GM21447 (cell line): ENCODE results near the gene HNRNPUL2.
"Not testable (repeated sequence)": the region's sequence is repeated elsewhere in the genome, so short reads cannot be mapped to it uniquely, and the experiment has no call there.

Experiments used
- ATAC-seq: cut with Tn5 transposase; IDR thresholded peaks from one replicate; pipeline ENCODE4 v1.9.1; 2021; ENCODE audit not compliant: unreplicated experiment

The HNRNPUL2 gene

DNA sequence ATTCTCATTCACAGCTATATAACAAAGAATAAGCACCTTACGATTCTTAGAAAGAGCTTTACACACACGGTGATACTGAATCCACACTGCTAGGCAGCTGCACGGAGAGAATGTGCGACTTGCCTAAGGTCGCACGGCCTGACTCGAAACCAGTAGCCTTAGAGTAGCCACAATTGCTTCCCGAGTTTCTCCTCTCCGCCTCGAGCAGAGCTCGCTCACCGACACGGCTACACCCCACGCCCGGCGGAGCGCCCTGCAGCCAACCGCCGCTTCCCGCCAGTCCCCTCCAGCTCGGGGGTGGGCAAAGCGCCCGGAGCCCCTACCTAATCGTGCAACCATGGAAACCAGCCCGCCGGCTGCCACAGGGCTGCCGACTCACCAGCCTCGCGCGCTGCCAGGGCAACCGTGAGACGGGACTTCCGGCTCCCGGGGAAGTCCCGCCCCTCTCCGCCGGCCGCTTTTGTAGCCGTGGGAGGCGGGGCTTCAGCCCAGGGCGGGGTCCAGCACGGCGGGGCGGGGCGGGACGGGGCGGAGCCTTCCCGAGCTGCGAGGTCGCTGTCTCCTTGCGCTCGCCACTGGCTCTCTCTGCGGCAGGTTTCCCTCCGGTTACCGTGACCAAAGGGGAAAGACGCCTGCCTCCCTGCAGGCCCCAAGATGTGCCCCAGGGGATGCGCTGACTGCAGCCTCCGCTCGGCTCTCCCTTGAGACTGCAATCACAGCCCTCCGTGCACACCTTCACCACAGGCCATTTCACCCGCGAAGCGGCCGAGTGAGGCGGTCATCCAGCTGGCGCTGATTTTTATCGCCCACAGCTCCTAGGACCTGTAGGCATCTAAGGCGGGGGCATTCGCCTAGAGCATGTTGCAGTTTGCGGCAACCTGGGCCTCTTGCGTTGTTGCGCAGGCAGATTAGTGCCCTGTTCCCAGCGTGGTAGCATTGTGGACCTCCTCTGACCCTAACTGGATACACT is 21.1 kb downstream of the HNRNPUL2 start:
- ATAC-seq, result no peak

DNA sequence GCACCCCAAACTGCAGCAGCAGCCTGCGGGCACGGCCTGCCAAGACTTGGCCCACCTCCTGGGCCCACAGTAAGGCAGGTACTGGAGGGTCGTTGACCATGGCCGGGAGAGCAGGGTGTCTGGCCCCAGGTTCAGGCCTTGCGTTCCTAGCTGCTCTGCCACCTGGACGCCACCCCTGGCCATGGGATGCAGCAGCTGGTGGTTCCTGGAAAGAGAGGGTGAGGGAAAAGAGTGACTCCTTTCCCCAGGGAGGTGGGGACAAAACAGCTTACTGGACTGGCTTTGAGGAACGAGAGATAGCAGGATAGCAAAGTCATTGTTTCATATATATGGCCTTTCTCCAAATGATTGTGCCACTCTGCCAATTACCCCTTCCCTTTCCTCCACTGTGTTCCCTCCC is 21.8 kb downstream of the HNRNPUL2 start:
- ATAC-seq, result no peak

DNA sequence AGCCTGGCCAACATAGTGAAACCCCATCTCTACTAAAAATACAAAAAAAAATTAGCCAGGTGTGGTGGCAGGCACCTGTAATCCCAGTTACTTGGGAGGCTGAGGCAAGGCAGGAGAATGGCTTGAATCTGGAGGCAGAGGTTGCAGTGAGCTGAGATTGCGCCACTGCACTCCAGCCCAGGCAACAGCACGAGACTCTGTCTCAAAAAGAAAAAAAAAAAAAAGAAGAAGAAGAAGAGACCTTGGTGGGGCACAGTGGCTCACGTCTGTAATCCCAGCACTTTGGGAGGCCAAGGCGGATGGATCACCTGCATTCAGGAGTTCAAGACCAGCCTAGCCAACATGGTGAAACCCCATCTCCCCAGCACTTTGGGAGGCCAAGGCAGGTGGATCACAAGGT is 23.3 kb downstream of the HNRNPUL2 start:
- not testable (repeated sequence) for ATAC-seq

DNA sequence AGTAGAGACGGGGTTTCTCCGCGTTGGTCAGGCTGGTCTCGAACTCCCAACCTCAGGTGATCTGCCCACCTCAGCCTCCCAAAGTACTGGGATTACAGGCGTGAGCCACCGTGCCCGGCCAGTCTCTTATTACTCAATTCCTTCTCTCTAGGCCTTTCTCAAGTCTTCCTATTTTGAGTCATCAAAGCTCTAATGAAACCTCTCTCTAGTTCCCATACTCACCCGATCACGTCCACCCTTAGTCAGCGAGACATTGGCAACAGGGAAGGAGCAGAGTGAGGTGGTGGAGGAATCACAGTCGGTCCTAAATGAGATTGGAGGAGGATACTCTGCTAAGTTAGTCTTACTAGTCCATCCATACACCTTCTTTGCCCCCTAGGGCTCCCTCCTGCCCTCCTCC is 25.0 kb downstream of the HNRNPUL2 start:
- no peak for ATAC-seq

DNA sequence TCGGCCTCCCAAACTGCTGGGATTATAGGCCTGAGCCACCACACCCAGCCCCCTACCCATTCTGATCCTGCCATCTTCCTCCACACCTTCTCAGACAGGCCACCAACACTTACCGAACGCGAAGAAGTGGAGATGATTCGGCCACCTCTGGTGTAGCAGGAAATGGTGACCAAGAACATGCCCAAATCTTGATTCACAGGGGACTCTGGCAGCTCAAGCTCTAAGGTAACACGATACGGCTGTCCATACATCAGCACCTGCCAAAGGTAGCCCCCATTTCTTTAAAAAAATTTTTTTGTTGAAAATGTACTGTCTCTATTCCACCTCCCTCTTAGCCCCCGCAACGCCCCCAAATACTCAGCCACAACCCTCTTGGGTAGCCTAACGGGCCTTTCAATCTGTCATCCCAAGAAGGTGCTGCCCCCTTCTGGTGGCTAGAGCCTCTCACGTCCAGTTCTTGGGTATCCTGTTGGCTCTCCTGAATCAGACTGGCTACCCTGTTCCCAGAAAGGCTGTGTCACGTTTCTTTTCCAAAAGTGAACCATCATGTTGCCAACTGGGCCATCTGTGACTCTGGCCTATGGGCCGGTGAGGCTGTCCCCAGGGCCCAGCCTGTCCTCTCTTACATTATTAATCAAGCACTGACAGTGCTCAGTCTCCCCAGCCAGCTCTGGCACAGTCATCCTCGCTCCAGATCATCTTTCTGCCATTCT is 32.6 kb downstream of the HNRNPUL2 start:
- ATAC-seq, result no peak

DNA sequence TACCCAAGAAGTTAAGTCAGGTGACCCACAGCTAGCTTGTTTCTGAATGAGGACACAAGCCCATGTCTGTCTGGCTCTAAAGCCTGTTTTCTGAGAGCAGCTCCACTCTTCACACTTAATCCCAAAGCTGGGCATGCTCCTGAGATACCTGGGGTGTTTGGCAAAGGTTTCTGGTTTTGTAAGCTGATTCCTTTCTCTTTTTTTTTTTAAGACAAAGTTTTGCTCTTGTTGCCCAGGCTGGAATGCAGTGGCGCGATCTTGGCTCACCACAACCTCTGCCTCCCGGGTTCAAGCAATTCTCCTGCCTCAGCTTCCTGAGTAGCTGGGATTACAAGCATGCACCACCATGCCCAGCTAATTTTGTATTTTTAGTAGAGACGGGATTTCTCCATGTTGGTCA is 33.6 kb downstream of the HNRNPUL2 start:
- ATAC-seq, result not testable (repeated sequence)

DNA sequence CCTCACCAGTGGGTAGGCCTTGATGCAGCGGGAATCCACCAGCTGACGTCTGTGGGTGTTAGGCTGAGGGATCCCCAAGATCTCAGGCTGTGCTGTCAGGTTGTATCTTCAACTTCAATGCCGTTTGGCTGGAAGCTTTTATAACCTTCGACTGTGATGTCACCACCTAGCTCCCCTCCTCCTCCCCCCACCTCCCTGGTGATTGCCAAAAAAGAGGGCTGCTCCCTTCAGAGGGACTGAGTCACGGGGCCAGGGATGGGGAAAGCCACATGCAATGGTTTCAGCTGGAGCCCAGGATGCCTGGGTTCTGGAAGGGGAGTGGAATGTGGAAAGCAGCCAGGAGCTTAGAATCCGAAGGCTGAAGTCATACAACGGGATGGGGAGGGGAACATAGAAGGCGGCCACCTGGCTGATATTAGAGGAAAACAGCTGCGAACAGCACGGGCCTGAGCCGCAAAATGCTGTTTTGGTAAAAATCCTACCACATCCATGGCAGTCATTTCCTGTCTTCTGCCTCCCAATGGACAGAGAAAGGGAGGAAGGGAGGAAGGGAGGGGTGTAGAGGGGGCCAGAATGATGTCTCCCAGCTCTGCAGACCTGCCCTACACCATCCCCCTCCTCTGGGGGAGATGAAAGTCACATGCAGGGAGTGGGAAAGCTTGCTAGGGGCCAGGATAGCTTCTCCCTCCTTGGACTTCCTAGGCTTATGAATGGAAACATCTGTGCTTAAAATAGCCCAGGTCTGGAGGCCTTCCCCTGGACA is 37.7 kb downstream of the HNRNPUL2 start, which contains the start of gene LRRN4CL:
TSS of gene LRRN4CL (minus strand) at position 110 of the 763 bp plus-strand sequence. CDS start 1,022 bp downstream, outside the sequence.
- no peak for ATAC-seq

DNA sequence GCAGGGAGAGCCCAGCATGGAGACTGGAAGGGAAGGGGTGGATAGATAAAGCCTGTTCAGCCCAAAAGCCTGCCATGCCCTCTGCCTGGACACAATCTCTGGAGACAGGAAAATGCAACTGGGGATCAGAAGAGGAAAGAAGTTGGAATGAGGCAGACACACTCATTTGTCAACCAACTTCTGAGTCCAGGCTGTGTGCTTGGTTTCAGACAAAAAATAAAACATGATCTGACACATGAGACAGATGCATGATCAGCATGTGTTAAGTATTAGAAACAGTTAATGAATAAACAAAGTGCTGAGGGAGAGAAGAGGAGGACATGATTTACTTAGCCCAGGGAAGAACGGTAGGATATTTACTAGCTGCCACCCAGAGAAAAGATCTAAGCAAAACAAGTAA is 38.8 kb downstream of the HNRNPUL2 start:
- ATAC-seq, result no peak

DNA sequence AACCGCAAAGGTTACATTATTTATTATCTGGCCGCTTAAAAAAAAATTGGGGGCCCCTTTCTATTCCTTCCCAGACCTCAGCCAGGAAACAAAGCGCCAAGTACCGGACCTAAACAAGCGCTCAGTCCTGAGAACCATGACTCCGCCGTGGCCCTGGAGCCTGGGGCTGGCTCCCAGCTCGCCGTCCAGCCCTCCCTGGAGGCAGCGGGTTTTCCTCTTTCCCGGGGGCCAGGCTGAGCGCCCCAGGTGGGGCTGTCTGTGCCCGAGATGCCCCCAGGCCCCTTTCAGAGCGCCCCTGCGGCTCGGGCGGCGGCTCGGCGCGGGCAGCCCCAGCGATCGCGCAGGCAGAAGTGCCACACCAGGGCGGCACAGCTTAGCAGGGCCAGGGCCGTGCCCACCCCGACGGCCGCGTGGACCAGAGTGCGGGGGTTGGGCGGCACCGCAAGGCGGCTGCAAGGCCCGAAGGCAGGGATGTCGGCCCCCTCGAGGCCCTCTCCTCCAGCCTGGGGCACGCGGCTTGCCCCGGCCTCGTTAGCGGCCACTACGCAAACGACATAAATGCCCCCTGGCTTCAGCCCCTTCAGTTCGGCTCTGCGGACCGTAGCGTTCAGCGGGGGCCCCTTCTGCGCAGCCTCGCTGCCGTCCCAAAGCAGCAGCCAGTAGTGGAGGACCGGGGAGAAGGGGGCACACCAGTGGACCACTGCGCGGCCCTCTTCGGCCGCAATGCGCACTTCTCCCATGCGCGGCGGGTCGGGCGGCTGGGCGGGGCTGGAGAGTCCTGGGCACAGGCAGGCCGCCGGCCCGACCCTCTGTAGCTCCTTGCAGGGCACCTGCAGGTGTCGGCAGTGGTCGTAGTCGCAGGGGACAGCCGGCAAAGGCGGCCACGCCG is 39.5 kb downstream of the HNRNPUL2 start:
- no peak for ATAC-seq

DNA sequence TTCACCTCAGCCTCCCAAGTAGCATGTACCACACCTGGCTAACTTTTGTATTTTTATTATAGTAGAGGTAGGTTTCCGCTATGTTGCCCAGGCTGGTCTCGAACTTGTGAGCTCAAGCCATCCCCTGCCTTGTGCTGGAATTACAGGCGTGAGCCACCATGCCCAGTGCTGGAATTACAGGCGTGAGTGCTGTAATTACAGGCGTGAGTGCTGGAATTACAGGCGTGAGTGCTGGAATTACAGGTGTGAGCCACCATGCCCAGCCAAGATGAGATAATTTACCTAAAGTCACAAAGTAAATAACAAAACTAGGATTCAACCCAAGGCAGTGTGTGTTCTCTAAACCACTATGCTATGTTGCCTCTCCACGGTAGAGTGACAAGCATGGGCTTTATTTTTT is 44.7 kb downstream of the HNRNPUL2 start:
- ATAC-seq, result no peak

DNA sequence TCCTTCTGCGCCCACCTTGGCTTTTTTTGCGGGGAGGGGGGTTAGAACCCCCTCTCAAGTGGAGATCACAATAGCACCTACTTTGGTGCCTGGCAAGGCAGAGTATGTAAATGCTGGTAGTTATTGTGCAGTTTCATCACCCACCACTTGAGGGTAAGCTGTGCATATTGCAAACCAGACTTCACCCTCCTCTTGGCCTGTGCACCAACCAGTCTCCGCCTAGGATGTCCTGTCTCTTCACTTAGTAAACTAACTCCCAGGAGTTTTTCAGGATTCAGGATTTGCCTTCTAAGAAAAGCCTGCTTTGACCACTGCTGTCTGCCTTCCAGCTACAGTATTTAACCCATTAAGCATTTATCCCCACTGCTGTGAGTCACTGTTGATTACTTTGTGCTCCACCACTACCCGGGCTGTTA is 46.4 kb downstream of the HNRNPUL2 start:
- ATAC-seq, result peak; percentile 51

DNA sequence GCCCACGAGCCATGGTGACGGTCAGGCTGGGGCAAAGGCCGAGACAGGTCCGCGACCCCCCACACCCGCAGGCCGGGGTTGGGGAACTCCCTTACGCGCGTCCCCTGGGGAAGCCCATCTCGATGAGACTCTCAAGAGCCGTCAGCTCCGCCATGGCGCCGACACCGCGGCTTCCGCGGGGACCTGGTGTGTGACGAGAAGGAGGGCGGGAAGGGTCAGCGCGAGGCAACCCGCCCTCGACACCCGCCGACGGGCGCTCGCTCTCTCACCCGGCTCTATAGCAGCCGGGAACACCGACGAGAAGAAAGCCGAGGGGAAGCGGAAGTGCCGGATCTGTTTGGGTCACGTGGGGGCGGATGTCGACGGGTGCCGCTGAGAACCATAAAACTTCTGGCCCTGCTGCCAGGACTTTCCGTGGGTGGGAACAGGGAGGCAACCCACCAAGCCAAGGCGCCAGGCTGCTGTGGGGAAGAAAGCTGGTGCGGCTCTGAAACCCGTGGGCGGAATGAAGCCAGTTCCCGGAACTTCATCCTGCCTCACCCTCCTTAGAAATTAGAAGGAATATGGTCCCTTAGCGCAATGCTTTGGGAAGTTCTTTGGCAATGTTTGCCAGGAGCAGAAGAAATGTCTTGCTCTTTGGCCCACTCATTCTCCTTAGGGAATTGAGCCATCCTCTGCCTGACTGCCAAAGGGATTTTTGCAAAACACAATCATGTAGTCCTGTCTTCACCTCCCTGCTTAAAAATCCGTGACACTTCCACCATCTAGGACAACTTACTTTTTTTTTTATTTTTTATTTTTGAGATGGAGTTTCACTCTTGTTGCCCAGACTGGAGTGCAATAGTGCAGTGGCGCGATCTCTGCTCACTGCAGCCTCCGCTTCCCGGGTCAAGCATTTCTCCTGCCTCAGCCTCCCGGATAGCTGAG is 48.2 kb downstream of the HNRNPUL2 start, which contains the start of gene UBXN1:
TSS of gene UBXN1 (minus strand) at position 304 of the 927 bp plus-strand sequence. CDS start at position 154, 150 bp downstream.
- ATAC-seq, result peak; percentile 71

DNA sequence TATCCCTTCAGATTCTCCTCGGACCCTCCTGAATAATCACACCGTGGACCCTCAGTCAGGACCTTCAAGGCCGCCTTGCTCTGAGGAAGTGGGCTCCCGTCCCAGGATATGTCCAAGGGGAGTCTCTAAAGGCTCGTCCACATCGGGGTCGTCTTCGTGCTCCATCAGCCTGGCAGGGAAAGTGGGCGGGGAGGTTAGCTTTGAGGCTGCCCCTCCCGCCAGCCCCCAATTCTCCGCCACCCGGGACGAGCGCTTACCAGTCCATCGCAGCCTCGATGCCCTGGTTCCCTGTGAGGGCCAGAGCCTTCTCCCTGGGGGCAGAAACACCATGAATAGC is 48.9 kb downstream of the HNRNPUL2 start:
- no peak for ATAC-seq

DNA sequence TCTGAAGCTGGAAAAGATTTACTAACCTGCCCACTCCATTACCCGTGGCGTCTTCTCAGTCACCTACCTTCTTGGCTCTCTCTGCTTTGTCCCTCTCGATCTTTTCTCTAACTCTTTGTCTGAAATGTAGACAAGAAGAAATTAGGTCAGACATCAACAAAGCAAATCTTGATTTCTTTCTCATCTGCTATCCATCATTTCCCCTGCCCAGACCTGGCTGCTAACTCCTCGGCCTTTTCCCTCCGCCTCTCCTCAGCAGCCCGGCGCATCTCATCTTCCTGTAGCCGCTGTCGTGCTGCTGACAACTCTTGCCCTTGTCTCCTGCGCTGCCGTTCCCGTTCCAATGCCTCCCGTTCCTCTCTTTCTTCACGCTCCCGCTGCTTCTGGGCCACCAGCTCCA is 49.5 kb downstream of the HNRNPUL2 start:
- no peak for ATAC-seq

DNA sequence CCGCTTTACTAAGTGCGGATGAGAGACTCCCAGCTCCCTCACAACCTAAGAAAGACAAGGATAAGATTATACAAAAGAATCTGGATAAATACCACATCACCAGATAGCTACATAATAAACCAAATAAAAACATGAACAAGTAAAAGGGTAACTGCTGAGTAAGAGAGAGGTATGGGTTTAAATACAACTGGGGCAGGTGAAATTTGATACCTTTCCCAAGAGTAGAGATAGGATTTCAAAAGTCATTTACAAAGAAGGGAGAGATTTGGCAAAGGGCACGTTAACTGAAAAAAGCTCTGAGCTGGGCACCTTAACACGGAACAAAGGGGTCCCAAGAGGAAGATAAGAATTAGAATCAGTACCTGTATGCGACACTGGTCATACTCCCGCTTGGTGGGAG is 50.1 kb downstream of the HNRNPUL2 start:
- ATAC-seq, result no peak

DNA sequence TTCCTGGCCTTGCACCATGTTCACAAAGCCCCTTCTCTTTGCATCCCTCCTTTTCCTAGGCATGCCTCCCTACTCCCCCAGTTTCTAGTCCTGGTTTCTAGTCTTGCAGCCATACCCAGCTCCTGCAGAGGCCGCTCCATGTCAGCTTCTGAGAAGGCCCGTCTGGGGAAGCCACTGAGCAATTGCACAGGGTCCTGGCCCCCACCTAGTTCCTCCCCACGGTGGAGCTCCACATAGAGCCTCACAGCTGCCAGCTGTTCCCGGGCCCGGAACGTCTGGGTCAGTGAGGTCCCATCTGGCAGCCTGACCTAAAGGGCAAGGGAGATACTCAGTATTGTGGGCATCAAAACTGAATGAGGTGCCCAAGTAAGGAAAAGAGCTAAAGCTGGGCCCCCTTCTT is 50.6 kb downstream of the HNRNPUL2 start:
- ATAC-seq, result no peak

DNA sequence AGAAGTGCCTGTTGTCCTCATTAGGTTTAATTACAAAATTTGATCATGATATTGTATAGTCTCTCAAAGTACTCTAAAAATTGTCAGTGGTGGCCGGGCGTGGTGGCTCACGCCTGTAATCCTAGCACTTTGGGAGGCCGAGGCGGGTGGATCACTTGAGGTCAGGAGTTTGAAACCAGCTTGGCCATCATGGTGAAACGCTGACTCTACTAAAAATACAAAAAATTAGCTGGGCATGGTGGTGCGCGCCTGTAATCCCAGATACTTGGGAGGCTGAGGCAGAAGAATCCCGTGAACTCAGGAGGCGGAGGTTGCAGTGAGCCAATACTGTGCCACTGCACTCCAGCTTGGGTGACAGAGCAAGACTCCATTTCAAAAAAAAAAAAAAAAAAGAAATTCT is 51.8 kb downstream of the HNRNPUL2 start:
- ATAC-seq, result not testable (repeated sequence)

DNA sequence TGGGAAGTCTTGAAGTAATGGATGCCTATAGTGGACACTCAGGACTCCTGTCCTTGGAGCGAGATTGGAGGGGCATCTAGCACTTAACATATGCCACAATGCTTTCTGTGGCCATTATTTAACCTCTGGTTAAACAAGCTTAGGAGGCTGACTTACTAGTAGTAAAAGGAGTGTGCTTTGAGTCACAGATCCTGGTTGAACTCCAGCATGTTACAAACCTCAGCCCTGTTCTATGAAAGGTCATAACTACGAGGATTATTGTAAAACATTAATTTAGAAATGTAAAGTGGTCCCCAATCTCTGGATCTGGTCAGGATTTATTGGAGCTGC is 54.1 kb downstream of the HNRNPUL2 start:
- no peak for ATAC-seq
